Spinal cord (tissue), 10 donors: ENCODE measurements around the gene BCAT1. TPM values are rescaled to one million over a fixed set of nuclear protein-coding genes. Genes with fewer than 3 reads are reported as not detected.
"Not testable (repeated sequence)": the region's sequence is repeated elsewhere in the genome, so short reads cannot be mapped to it uniquely, and the experiment has no call there.

ENCODE experiments used
- DNase-seq, 6 donors: peaks; one replicate each; pipeline versions ENCODE4 v3.0.0 to v3.0.0-alpha.2; 2013 to 2015; ENCODE audit warnings: low spot score in 6 of 6, low read depth in 4 of 6
- H3K27ac ChIP-seq: one replicate; pipeline ENCODE4 v1.5.1; 2013; ENCODE audit warnings: low read depth, low read length, control low read depth
- H3K27me3 ChIP-seq: one replicate; pipeline ENCODE4 v1.6.1; 2013; ENCODE audit warnings: low read length; ENCODE audit not compliant: control insufficient read depth, insufficient read depth
- H3K36me3 ChIP-seq: one replicate; pipeline ENCODE4 v1.6.1; 2013; ENCODE audit warnings: low read length; ENCODE audit not compliant: control insufficient read depth, insufficient read depth
- H3K4me1 ChIP-seq: one replicate; pipeline ENCODE4 v1.6.1; 2013; ENCODE audit warnings: low read length; ENCODE audit not compliant: control insufficient read depth, insufficient read depth
- H3K4me3 ChIP-seq: one replicate; pipeline ENCODE4 v1.5.1; 2013; ENCODE audit warnings: low read depth, low read length, control low read depth
- H3K9me3 ChIP-seq: one replicate; pipeline ENCODE4 v1.6.1; 2013; ENCODE audit warnings: low read length; ENCODE audit not compliant: control insufficient read depth, insufficient read depth
- WGBS: methylation state at CpG from one replicate; pipeline ENCODE4 v1.1.5; 2013; ENCODE audit warnings: missing lambda C conversion rate; ENCODE audit not compliant: insufficient coverage; 5-methylcytosine and 5-hydroxymethylcytosine counted together
- polyA plus RNA-seq, 2 donors: library from polyadenylated mRNA; unstranded; fragments of 120-200 nt; gene quantifications; one replicate each; pipeline ENCODE4 v1.2.1, GENCODE V29; 2013; ENCODE audit not compliant: insufficient read length in 2 of 2
- total RNA-seq, 2 donors: library from RNA; depleted of rRNA in 1 of 2; stranded (reverse); fragments of 120-200 nt in 1 of 2; fragments of >200 nt in 1 of 2; gene quantifications; one replicate each; pipeline versions ENCODE4 v1.2.3 to v1.2.4, GENCODE V29; 2013 to 2014
- donor health status: healthy.

Gene BCAT1
- total and polyA plus RNA-seq, 4 donors = 15.6 to 51.6 (median 29.1) TPM

DNA sequence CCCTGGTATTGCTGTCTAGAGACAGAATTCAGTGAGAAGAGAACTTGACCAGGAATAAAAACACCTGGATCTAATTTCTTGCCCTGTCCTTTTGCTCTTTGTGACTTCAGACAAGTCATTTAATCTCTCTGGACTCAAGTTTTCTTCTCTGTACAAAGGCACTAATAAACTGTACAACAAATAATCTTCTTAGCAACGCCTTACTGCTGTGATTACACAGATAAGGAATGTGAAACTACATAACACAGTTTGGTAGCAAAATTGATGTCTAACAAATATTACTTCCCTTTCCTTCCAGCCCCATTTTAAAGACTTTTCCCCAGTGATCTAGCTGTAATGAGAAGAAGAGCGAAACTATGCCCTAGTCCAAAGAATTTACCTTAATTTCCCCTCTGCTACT is 69.3 kb downstream of the BCAT1 start:
- Histone ChIP-seq H3K27ac (no peak overlapping the region), H3K27me3 (no peaks in the 10 kb centered on the region), H3K9me3 (no peaks in the 10 kb centered on the region), H3K4me3 (no peak overlapping the region), H3K4me1 (no peaks in the 10 kb centered on the region), H3K36me3 (peaks cover 2% of the 10 kb centered on the region)
- no CpG with 5 or more reads among the region's 2 CpGs for WGBS
- no peak for DNase-seq

DNA sequence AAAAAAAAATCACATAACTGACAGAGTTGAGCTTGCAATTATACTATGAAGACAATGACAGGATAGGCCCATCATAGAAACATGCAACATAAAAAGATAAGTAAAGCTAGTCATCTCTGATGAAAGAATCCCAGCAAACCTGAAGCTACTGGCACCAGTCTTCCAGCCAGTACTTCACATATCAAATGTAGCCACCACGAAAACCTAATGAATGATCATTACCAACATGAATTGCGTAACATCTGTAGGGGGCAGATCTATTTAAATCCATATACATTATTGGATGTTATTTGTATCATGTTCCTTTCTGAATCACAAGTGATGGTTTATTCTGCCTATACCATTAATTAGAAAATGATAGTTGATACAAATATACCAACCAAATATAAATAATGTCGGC is 73.9 kb downstream of the BCAT1 start:
- WGBS = no CpG with 5 or more reads among the region's 3 CpGs

DNA sequence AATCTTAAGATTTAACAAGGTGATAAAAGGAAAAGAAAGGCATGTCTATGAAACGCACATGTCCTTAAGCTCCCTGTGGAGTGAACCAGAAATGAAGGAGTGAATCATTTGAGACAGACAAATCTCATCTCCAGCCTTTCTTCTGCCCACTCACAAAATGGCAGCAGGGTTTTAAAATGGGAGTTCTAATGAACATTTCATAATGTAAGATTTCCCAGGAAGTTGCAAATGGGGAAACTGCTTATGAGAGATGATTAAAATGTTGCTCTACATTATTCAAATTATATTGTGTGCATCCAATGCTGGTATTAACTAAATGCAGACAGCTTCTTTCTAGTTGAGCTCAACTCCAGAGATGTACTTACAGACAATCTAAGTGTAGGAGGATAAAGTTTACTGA is 76.7 kb downstream of the BCAT1 start:
- H3K4me1 ChIP-seq = no peaks in the 10 kb centered on the region
- no peaks in the 10 kb centered on the region for H3K36me3 ChIP-seq
- H3K27me3 ChIP-seq = no peaks in the 10 kb centered on the region
- H3K27ac ChIP-seq = no peak overlapping the region
- no peak for DNase-seq
- no CpG with 5 or more reads among the region's 1 CpG for WGBS
- no peaks in the 10 kb centered on the region for H3K9me3 ChIP-seq
- no peak overlapping the region for H3K4me3 ChIP-seq

More for the DNA sequence above, 73.9 kb downstream of the BCAT1 start:
- H3K36me3 ChIP-seq = no peaks in the 10 kb centered on the region
- no peak for DNase-seq
- no peaks in the 10 kb centered on the region for H3K4me1 ChIP-seq
- H3K27me3 ChIP-seq = no peaks in the 10 kb centered on the region
- H3K27ac ChIP-seq = no peak overlapping the region
- no peaks in the 10 kb centered on the region for H3K9me3 ChIP-seq
- H3K4me3 ChIP-seq = no peak overlapping the region

GRCh38 chr12:24866139-24866538 is 82.8 kb downstream of the BCAT1 start:
- over 99% methylated on average over 24 of the region's 24 CpGs for WGBS
- H3K27ac ChIP-seq, DNase-seq: not testable (repeated sequence)

DNA sequence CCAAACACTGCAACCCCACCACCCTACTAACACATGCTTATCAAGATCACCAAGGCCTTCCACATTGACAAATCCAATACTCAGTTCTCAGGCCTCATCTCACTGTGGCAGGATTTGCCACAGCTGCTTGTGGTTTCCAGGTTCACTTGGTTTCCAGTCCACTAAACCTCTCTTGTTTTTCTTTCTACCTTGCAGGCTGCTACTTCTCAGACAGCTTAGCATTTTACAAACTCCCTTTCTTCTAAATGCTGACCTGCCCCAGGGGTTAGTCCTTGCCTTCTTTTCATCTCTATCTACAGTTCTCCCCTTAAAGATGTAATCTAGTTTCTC is 84.1 kb downstream of the BCAT1 start:
- no peaks in the 10 kb centered on the region for H3K9me3 ChIP-seq
- peaks cover 8% of the 10 kb centered on the region for H3K36me3 ChIP-seq
- no peak overlapping the region for H3K27ac ChIP-seq
- DNase-seq = no peak
- H3K4me1 ChIP-seq = no peaks in the 10 kb centered on the region
- no peaks in the 10 kb centered on the region for H3K27me3 ChIP-seq
- H3K4me3 ChIP-seq = no peak overlapping the region

More at GRCh38 chr12:24866139-24866538, 82.8 kb downstream of the BCAT1 start:
- not testable (repeated sequence) for H3K9me3 ChIP-seq, H3K4me3 ChIP-seq, H3K27me3 ChIP-seq, H3K36me3 ChIP-seq, H3K4me1 ChIP-seq

GRCh38 chr12:24861766-24862540 is 86.9 kb downstream of the BCAT1 start:
- H3K27ac ChIP-seq = no peak overlapping the region
- no peaks in the 10 kb centered on the region for H3K27me3 ChIP-seq
- WGBS = 100% methylated on average over 1 of the region's 1 CpG
- H3K4me1 ChIP-seq = no peaks in the 10 kb centered on the region
- no peak for DNase-seq
- no peak overlapping the region for H3K4me3 ChIP-seq
- H3K36me3 ChIP-seq = peaks cover 8% of the 10 kb centered on the region
- H3K9me3 ChIP-seq = no peaks in the 10 kb centered on the region

DNA sequence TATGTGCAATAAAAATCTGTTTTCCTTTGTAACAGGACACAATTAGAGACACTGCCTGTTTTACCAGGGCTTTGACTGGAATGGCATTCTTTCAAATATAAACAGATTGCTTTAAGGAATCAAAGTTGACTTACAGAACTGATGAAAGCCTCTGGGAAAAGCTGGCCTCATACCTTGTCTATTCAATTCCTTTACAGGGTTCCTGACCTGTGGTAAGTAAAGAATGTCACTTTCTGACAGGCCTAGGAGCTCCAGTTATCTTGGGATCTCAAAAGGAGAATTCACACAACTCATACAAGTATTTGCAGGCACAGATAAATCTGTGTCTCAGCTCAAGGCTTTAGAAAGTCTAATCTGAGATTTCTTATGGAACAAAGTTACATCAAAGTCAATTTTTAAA is 88.4 kb downstream of the BCAT1 start:
- Histone ChIP-seq H3K9me3 (no peaks in the 10 kb centered on the region), H3K4me1 (no peaks in the 10 kb centered on the region), H3K27me3 (no peaks in the 10 kb centered on the region)

DNA sequence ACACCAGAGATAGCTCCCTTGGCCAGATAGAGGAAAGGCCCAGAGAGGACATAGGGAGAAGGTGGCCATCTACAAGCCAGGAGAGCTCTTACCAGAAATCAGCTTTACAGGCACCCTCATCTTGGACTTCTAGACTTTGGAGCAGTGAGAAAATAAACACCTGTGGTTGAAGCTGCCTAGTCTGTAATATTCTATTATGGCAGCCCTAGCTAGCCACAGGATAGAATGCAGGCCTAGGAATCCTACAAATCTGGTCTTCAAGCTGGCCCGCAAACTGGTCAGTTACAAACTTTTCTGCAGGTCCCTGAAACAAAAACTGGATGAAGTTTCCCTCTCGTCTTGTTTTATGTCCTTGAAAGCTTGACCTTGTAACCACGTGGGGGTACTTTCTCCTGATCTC is 92.4 kb downstream of the BCAT1 start:
- WGBS = 100% methylated on average over 2 of the region's 3 CpGs
- no peak for DNase-seq
- H3K27me3 ChIP-seq = no peaks in the 10 kb centered on the region
- H3K36me3 ChIP-seq = no peaks in the 10 kb centered on the region
- no peaks in the 10 kb centered on the region for H3K4me1 ChIP-seq
- H3K4me3 ChIP-seq = no peak overlapping the region
- no peak overlapping the region for H3K27ac ChIP-seq
- H3K9me3 ChIP-seq = no peaks in the 10 kb centered on the region

More for the DNA sequence above, 88.4 kb downstream of the BCAT1 start:
- no peak for DNase-seq
- H3K27ac ChIP-seq = no peak overlapping the region
- H3K36me3 ChIP-seq = no peaks in the 10 kb centered on the region
- H3K4me3 ChIP-seq = no peak overlapping the region

- Histone ChIP-seq H3K4me1 (no peaks in the 10 kb centered on the region), H3K9me3 (no peaks in the 10 kb centered on the region), H3K27ac (no peak overlapping the region), H3K36me3 (no peaks in the 10 kb centered on the region), H3K27me3 (no peaks in the 10 kb centered on the region), H3K4me3 (no peak overlapping the region)
- DNase-seq = no peak
- WGBS = 60% methylated on average over 3 of the region's 6 CpGs
Observed at GRCh38 chr12:24854908-24855307, 94.0 kb downstream of the BCAT1 start.

DNA sequence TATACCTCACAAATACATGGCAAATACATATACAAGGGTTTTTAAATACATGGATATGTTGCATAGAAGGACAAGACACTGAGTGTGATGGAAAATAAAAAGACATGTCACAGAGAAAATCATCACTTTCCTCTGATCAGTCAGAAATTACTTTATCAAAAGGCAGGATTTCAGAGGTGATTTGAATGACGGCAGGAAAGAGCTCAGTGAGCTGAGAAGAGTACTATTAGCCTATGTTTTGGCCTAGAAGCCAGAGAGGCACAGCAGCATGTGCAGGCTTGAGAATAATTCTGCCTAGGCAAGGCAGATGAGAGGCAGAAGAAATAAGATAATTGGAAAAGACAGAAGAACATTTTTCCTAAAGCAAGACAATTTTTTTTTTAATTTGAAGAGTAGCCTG is 94.9 kb downstream of the BCAT1 start:
- Histone ChIP-seq H3K4me1 (no peaks in the 10 kb centered on the region), H3K4me3 (no peak overlapping the region), H3K27me3 (no peaks in the 10 kb centered on the region), H3K27ac (no peak overlapping the region), H3K36me3 (peaks cover 3% of the 10 kb centered on the region), H3K9me3 (no peaks in the 10 kb centered on the region)
- no peak for DNase-seq
- WGBS = 60% methylated on average over 1 of the region's 1 CpG
